ENCODE results near the gene KIF26B. TPM values are rescaled to one million over a fixed set of nuclear protein-coding genes. Genes with fewer than 3 reads are reported as not detected.

The KIF26B gene
- total RNA-seq, 3 donors from 2014 or later = 0.03 to 0.24 (median 0.10) TPM

- H3K27me3 Mint-ChIP-seq (ENCODE audit: low read depth) = no peaks in the 10 kb centered on the region
Measured at GRCh38 chr1:245215071-245215470, 60.3 kb downstream of the KIF26B start.

DNA sequence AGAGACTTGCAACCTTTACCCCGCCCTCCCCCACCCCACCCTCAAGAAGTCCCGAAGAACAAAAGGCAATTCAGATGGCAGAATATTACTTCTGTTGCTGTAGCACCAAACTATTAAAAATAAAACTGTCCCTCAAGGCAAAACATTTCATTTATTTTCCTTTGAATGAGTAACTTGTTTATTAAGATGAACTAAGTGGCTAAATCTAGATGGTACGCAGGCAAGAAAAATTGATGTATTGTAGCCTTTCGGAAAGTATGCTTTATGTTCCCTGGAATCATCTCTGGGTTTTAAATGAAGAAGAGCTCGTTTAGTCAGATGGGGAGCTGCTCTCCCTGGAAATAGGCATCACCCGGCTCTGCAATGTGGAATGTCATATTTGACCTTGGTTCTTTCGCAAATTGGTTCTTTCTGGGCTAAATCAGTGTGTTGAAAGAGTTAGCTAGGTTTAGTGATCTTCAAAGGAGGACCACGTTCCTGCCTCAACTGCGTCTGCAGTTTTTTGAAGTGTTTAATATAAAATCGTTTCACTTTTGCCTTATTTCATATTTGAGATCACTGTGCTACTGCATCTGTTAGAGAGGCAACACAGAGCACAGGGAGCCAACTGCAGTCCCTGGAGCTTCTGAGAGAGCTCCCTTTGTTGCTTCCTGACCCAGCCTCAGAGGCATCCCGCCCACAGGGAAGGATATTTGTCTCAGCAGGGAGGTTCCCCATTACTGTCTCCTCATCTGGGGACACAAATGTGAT lies 61.8 kb downstream of the KIF26B start:
- H3K4me3 Mint-ChIP-seq = no peak overlapping the region
- ATAC-seq = no peak

More at GRCh38 chr1:245215071-245215470, 60.3 kb downstream of the KIF26B start:
- H3K4me1 Mint-ChIP-seq (ENCODE audit: low read depth) = no peaks in the 10 kb centered on the region
- DNase-seq (no peak), ATAC-seq (no peak)
- no peak overlapping the region for H3K4me3 Mint-ChIP-seq
- H3K9me3 Mint-ChIP-seq = no peaks in the 10 kb centered on the region
- no peaks in the 10 kb centered on the region for H3K36me3 Mint-ChIP-seq (ENCODE audit: insufficient read depth)

DNA sequence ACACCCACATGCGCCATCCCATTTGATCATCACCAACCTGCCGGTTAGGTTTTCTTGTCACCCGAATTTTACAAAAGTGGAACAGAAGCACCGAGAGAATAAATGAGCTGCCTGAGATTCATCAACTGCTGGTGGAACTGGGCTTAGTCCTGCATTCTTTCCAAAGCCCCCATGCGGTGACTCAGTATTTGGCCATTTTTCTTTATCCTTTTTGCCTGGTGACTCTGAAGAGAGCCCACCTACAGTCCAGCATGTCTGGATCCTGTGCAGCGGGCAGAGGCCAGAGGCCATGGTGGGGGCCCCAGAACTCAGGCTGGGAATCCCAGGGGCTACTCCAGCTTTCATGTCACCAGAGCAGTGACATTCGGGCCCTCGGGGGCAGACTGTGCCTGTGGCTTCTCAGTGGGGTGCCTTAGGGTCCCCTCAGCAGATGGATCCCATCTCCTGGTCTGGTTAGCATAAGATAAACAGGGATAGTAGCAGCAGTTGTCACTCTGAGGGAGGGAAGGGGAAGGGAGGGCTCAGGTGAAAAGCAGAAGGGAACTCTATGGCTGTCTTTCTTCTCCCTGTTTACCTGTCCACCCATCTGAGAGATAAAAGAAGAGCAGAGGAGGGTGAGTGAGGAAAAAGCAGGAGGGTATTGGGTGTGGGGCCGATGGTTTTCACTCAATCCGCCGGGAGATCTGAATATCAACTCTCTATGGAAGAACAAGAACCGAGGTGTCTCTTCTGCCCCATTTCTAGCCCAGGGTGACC lies 63.2 kb downstream of the KIF26B start:
- no peaks in the 10 kb centered on the region for H3K36me3 Mint-ChIP-seq (ENCODE audit: insufficient read depth)
- DNase-seq = no peak
- no peak for ATAC-seq
- H3K4me3 Mint-ChIP-seq = no peak overlapping the region
- no peaks in the 10 kb centered on the region for H3K27me3 Mint-ChIP-seq (ENCODE audit: low read depth)
- H3K4me1 Mint-ChIP-seq (ENCODE audit: low read depth) = no peaks in the 10 kb centered on the region
- no peaks in the 10 kb centered on the region for H3K9me3 Mint-ChIP-seq

More for the DNA sequence above, 61.8 kb downstream of the KIF26B start:
- Mint-ChIP-seq H3K36me3 (ENCODE audit: insufficient read depth) (no peaks in the 10 kb centered on the region), H3K9me3 (no peaks in the 10 kb centered on the region), H3K4me1 (ENCODE audit: low read depth) (no peaks in the 10 kb centered on the region), H3K27me3 (ENCODE audit: low read depth) (no peaks in the 10 kb centered on the region)
- DNase-seq = no peak

- Mint-ChIP-seq H3K36me3 (ENCODE audit: insufficient read depth) (no peaks in the 10 kb centered on the region), H3K4me1 (ENCODE audit: low read depth) (no peaks in the 10 kb centered on the region), H3K27me3 (ENCODE audit: low read depth) (no peaks in the 10 kb centered on the region), H3K4me3 (no peak overlapping the region), H3K9me3 (no peaks in the 10 kb centered on the region)
- DNase-seq = no peak
- no peak for ATAC-seq
Measured at GRCh38 chr1:245220381-245220985, 65.7 kb downstream of the KIF26B start.

DNA sequence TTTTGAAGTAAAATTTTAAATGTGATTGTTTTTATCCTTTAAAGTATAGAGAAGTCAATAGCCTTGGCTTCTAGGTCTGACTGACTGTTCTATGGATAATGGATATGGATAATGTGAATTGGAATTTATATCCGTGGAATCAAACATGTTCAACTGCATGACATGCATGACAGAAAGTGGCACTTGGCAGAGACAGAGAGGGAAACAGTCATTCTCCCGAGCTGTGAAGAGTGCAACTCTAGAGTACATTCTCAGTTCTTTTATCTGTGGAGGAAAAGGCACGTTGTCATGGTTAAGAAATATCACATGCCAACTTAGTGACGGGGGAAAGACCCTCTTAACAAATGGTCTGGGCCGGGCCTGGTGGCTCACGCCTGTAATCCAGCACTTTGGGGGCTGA lies 67.0 kb downstream of the KIF26B start:
- Mint-ChIP-seq H3K4me1 (ENCODE audit: low read depth) (no peaks in the 10 kb centered on the region), H3K9me3 (no peaks in the 10 kb centered on the region), H3K27me3 (ENCODE audit: low read depth) (peaks cover under 1% of the 10 kb centered on the region), H3K36me3 (ENCODE audit: insufficient read depth) (no peaks in the 10 kb centered on the region), H3K4me3 (no peak overlapping the region)
- no peak for DNase-seq
- no peak for ATAC-seq

- Mint-ChIP-seq H3K4me3 (no peak overlapping the region), H3K4me1 (ENCODE audit: low read depth) (no peaks in the 10 kb centered on the region), H3K9me3 (no peaks in the 10 kb centered on the region), H3K27me3 (ENCODE audit: low read depth) (peaks cover 2% of the 10 kb centered on the region), H3K36me3 (ENCODE audit: insufficient read depth) (no peaks in the 10 kb centered on the region)
- ATAC-seq (no peak), DNase-seq (no peak)
Measured at GRCh38 chr1:245222931-245223595, 68.3 kb downstream of the KIF26B start.

DNA sequence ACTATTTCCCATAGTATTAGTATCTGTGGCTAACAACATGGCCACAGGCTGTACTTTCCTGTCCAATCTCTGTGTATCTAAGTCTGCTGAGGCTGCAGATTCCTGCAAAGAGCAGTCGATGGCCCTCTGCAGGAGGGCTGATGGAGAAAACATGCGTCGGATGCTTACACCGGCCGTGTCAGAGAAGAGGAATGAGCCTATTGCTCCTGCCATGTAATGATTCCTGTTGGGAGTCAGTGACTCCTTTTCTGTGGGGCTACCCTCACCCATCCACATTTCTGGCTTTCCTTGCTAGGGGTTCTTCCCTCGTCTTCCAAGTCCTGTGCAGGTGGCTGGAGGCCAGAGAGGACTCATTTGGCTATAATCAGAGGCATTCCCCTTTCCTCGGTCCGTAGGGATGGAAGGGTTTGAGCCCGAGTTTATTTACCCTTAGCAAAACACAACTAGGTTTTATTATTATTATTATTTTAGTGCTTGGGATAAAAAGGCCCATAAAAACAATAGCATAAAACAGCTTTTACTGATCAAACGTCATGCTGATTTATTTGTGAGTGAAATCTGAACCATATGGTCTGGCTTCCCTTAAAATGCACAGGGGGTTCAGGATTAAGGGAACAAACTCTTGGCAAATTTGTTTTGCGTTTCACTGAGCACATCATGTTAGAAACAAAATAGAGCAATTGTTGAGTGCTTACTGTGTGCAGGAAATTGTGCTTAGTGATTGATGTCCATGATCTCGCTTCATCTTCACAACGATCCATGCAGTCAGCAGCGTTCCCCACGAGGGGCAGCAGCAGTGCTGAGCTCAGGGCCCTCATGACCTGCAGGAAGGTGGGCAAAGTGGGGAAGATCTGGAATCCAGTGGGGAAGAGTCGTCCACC lies 70.8 kb downstream of the KIF26B start:
- DNase-seq (no peak), ATAC-seq (no peak)
- Mint-ChIP-seq H3K4me1 (ENCODE audit: low read depth) (no peaks in the 10 kb centered on the region), H3K9me3 (no peaks in the 10 kb centered on the region), H3K4me3 (no peak overlapping the region), H3K27me3 (ENCODE audit: low read depth) (peaks cover 2% of the 10 kb centered on the region), H3K36me3 (ENCODE audit: insufficient read depth) (no peaks in the 10 kb centered on the region)

- Mint-ChIP-seq H3K9me3 (no peaks in the 10 kb centered on the region), H3K27me3 (ENCODE audit: low read depth) (peaks cover 2% of the 10 kb centered on the region), H3K4me1 (ENCODE audit: low read depth) (no peaks in the 10 kb centered on the region), H3K36me3 (ENCODE audit: insufficient read depth) (no peaks in the 10 kb centered on the region), H3K4me3 (no peak overlapping the region)
- DNase-seq = no peak
- ATAC-seq = no peak
Measured at GRCh38 chr1:245226203-245226499, 71.4 kb downstream of the KIF26B start.

DNA sequence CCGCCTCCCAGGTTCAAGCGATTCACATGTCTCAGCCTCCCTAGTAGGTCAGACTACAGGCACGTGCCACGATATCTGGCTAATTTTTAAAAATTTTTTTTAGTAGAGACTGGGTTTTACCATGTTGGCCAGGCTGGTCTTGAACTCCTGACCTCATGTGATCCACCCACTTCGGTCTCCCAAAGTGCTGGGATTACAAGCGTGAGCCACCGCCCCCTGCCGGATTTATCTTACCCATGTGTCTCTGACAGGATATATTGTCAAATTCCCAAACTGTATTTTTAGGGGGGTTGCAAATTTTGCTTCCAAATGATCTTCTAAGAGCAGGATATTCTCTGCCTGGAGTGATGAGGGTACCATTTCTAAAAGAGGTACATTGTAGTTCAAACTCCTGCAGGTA lies 74.3 kb downstream of the KIF26B start:
- Mint-ChIP-seq H3K36me3 (ENCODE audit: insufficient read depth) (no peaks in the 10 kb centered on the region), H3K4me3 (no peak overlapping the region), H3K4me1 (ENCODE audit: low read depth) (no peaks in the 10 kb centered on the region), H3K27me3 (ENCODE audit: low read depth) (peaks cover 2% of the 10 kb centered on the region), H3K9me3 (no peaks in the 10 kb centered on the region)
- no peak for ATAC-seq
- no peak for DNase-seq

- H3K4me3 Mint-ChIP-seq = no peak overlapping the region
- H3K4me1 Mint-ChIP-seq (ENCODE audit: low read depth) = no peaks in the 10 kb centered on the region
- H3K27me3 Mint-ChIP-seq (ENCODE audit: low read depth) = no peaks in the 10 kb centered on the region
- H3K9me3 Mint-ChIP-seq = no peaks in the 10 kb centered on the region
- no peaks in the 10 kb centered on the region for H3K36me3 Mint-ChIP-seq (ENCODE audit: insufficient read depth)
- no peak for DNase-seq
- no peak for ATAC-seq
Measured at GRCh38 chr1:245232931-245233330, 78.1 kb downstream of the KIF26B start.

GRCh38 chr1:245234217-245235081 lies 79.7 kb downstream of the KIF26B start:
- ATAC-seq (no peak), DNase-seq (no peak)
- no peaks in the 10 kb centered on the region for H3K27me3 Mint-ChIP-seq (ENCODE audit: low read depth)
- no peak overlapping the region for H3K4me3 Mint-ChIP-seq
- H3K4me1 Mint-ChIP-seq (ENCODE audit: low read depth) = no peaks in the 10 kb centered on the region
- H3K9me3 Mint-ChIP-seq = no peaks in the 10 kb centered on the region
- H3K36me3 Mint-ChIP-seq (ENCODE audit: insufficient read depth) = no peaks in the 10 kb centered on the region

GRCh38 chr1:245235156-245235555 lies 80.4 kb downstream of the KIF26B start:
- H3K4me3 Mint-ChIP-seq = no peak overlapping the region
- H3K27me3 Mint-ChIP-seq (ENCODE audit: low read depth) = peaks cover under 1% of the 10 kb centered on the region
- no peaks in the 10 kb centered on the region for H3K9me3 Mint-ChIP-seq
- no peak for ATAC-seq
- H3K36me3 Mint-ChIP-seq (ENCODE audit: insufficient read depth) = no peaks in the 10 kb centered on the region
- DNase-seq = no peak
- no peaks in the 10 kb centered on the region for H3K4me1 Mint-ChIP-seq (ENCODE audit: low read depth)

GRCh38 chr1:245240648-245241165 lies 85.9 kb downstream of the KIF26B start:
- DNase-seq (no peak), ATAC-seq (no peak)
- Mint-ChIP-seq H3K4me3 (no peak overlapping the region), H3K36me3 (ENCODE audit: insufficient read depth) (no peaks in the 10 kb centered on the region), H3K4me1 (ENCODE audit: low read depth) (no peaks in the 10 kb centered on the region), H3K27me3 (ENCODE audit: low read depth) (peaks cover 9% of the 10 kb centered on the region), H3K9me3 (no peaks in the 10 kb centered on the region)
